GM12864 (cell line): ENCODE results near the gene RPL27.
A peak's percentile ranks its signal among the peaks of the same experiment; 100 is the strongest.

Source experiments
- DNase-seq: peaks from one replicate; pipeline ENCODE4 v3.0.0-alpha.2; 2011; ENCODE audit warnings: low read depth
- H3K4me3 ChIP-seq: 2 replicates; pipeline ENCODE4 v1.5.1; 2011; ENCODE audit warnings: mild to moderate bottlenecking, low read depth, low read length, control low read depth
- CTCF ChIP-seq: IDR thresholded peaks from 2 replicates; pipeline ENCODE4 v1.5.1; 2011; ENCODE audit warnings: low read depth, mild to moderate bottlenecking, moderate library complexity, low read length, control low read depth, inconsistent platforms; ENCODE audit errors: missing control alignments

RPL27 gene

GRCh38 chr17:42997984-42998938, at the start of gene RPL27:
RPL27 (plus strand) TSS chr17:42998419; CDS start chr17:42998751, 332 bp downstream.
- peak; percentile 100 for DNase-seq
- peak; percentile 80 for TF ChIP-seq CTCF
- peak within 1 kb of the TSS; percentile 80 for H3K4me3 ChIP-seq

- TF ChIP-seq CTCF = no peak
- no peak overlapping the region for H3K4me3 ChIP-seq
- DNase-seq = no peak
Measured at GRCh38 chr17:42950044-42950783, 48.0 kb upstream of the RPL27 start.

GRCh38 chr17:42953669-42954068, 44.5 kb upstream of the RPL27 start:
- DNase-seq = no peak
- TF ChIP-seq CTCF = no peak
- H3K4me3 ChIP-seq = no peak overlapping the region

GRCh38 chr17:42964161-42964932, 33.9 kb upstream of the RPL27 start, which contains the start of gene AARSD1:
AARSD1 (minus strand) TSS chr17:42964454; CDS start chr17:42964440, 14 bp downstream.
- no peak for TF ChIP-seq CTCF
- peak; percentile 84 for DNase-seq
- peak within 1 kb of the TSS; percentile 87 for H3K4me3 ChIP-seq

GRCh38 chr17:42967925-42968324, 30.3 kb upstream of the RPL27 start:
- DNase-seq = no peak
- no peak for TF ChIP-seq CTCF
- H3K4me3 ChIP-seq = no peak overlapping the region

- H3K4me3 ChIP-seq = no peak overlapping the region
- no peak for TF ChIP-seq CTCF
- DNase-seq = no peak
Measured at GRCh38 chr17:42969001-42969581, 29.1 kb upstream of the RPL27 start.
